HCT116 (cell line): Measurements from ENCODE around the gene SRSF5. TPM values are rescaled to one million over a fixed set of nuclear protein-coding genes. Genes with fewer than 3 reads are reported as not detected.
"Not testable (repeated sequence)": the region's sequence is repeated elsewhere in the genome, so short reads cannot be mapped to it uniquely, and the experiment has no call there.

Experiments used
- ATAC-seq: fragments of 200-7000 bp; cut with Tn5 transposase; 2 replicates; pipeline ENCODE4 v1.9.1; 2020; ENCODE audit warnings: mild to moderate bottlenecking, moderate library complexity
- BruUV-seq: library from RNA; stranded (reverse); fragments of 400-500 nt; replicated peaks from 2 replicates; lab custom pipeline; 2021; lab: Mats Ljungman, UMichigan
- CTCF ChIA-PET: fragments of 300-600 bp; sonication (Branson Sonifier 250); formaldehyde crosslinking; loops from one replicate; lab custom pipeline; 2021; ENCODE audit warnings: antibody characterized with exemption; lab: Charles Lee
- POLR2A ChIA-PET: fragments of 300-600, 350-600 bp; sonication (Branson Sonifier 250); formaldehyde crosslinking; loops from one replicate; lab custom pipeline; 2021; ENCODE audit warnings: antibody characterized with exemption; lab: Charles Lee
- RAD21 ChIA-PET, 2 experiments: fragments of 300-600 bp; sonication (Branson Sonifier 250); formaldehyde crosslinking; loops; one replicate each; lab custom pipeline; 2023; ENCODE audit warnings: low total read pairs in 2 of 2; ENCODE audit not compliant: uncharacterized antibody in 2 of 2, unreplicated experiment in 2 of 2, low non-redundant PET in 1 of 2; lab: Charles Lee
- DNase-seq: peaks from one replicate; pipeline ENCODE4 v3.0.0-alpha.2; 2010; ENCODE audit warnings: low read depth, low spot score
- H2AFZ ChIP-seq: fragments of 200-600 bp; shearing (Covaris generic), sonication (generic); 2 replicates; pipeline ENCODE4 v1.6.1; 2017; ENCODE audit warnings: low read depth, mixed run types, mixed read lengths, antibody characterized with exemption, low read length; ENCODE audit not compliant: poor library complexity, severe bottlenecking
- H3K27ac ChIP-seq: 2 replicates; pipeline ENCODE4 v1.5.1; 2012; ENCODE audit warnings: low read depth, low read length
- H3K27me3 ChIP-seq: fragments of 200-600 bp; sonication (generic); 2 replicates; pipeline ENCODE4 v1.6.1; 2016; ENCODE audit warnings: mixed run types, low read length, mixed read lengths; ENCODE audit not compliant: insufficient read depth
- H3K36me3 ChIP-seq, 2 experiments: fragments of 200-500 bp in 1 of 2; fragments of 200-600 bp in 1 of 2; sonication (Bioruptor generic) in 1 of 2; sonication (generic) in 1 of 2; 2 replicates each; pipeline versions ENCODE4 v1.5.1 to v1.6.1; 2014 to 2016; ENCODE audit warnings: low read length in 2 of 2, inconsistent platforms in 1 of 2, mixed read lengths in 1 of 2, mixed run types in 1 of 2; ENCODE audit not compliant: insufficient read depth in 2 of 2, control insufficient read depth in 1 of 2
- H3K4me1 ChIP-seq, 2 experiments: fragments of 200-600 bp in 1 of 2; sonication (generic) in 1 of 2; 2 replicates each; pipeline versions ENCODE4 v1.5.1 to v1.6.1; 2012 to 2017; ENCODE audit warnings: low read length in 2 of 2, inconsistent platforms in 1 of 2, mild to moderate bottlenecking in 1 of 2, mixed read lengths in 1 of 2, mixed run types in 1 of 2, moderate library complexity in 1 of 2; ENCODE audit not compliant: insufficient read depth in 2 of 2, control insufficient read depth in 1 of 2
- H3K4me2 ChIP-seq: fragments of 200-600 bp; sonication (generic); 2 replicates; pipeline ENCODE4 v1.6.1; 2017; ENCODE audit warnings: mixed run types, low read length, mixed read lengths
- H3K4me3 ChIP-seq, 2 experiments: fragments of 200-600 bp in 1 of 2; sonication (generic) in 1 of 2; replicated peaks in 1 of 2; 2 replicates each; pipeline ENCODE4 v1.5.1; 2011 to 2016; ENCODE audit warnings: low read length in 2 of 2, control low read depth in 1 of 2, low read depth in 1 of 2, mild to moderate bottlenecking in 1 of 2, mixed read lengths in 1 of 2, mixed run types in 1 of 2
- H3K79me2 ChIP-seq: fragments of 200-600 bp; sonication (generic); 2 replicates; pipeline ENCODE4 v1.6.1; 2017; ENCODE audit warnings: mild to moderate bottlenecking, mixed run types, low read length, moderate library complexity, mixed read lengths; ENCODE audit not compliant: insufficient read depth
- H3K9ac ChIP-seq: fragments of 200-600 bp; sonication (generic); 2 replicates; pipeline ENCODE4 v1.6.1; 2016; ENCODE audit warnings: low read length, mixed read lengths
- H3K9me2 ChIP-seq: fragments of 200-600 bp; sonication (generic), shearing (Covaris generic); 2 replicates; pipeline ENCODE4 v1.6.1; 2017; ENCODE audit warnings: mixed run types, mild to moderate bottlenecking, moderate library complexity; ENCODE audit not compliant: insufficient read depth
- H3K9me3 ChIP-seq, 2 experiments: fragments of 200-500 bp in 1 of 2; fragments of 200-600 bp in 1 of 2; sonication (Bioruptor generic) in 1 of 2; sonication (generic) in 1 of 2; 2 replicates each; pipeline ENCODE4 v1.6.1; 2014 to 2017; ENCODE audit warnings: low read length in 2 of 2, mixed read lengths in 2 of 2, inconsistent platforms in 1 of 2, low read depth in 1 of 2, mild to moderate bottlenecking in 1 of 2, mixed run types in 1 of 2, moderate library complexity in 1 of 2; ENCODE audit not compliant: control insufficient read depth in 1 of 2, insufficient read depth in 1 of 2
- H4K20me1 ChIP-seq: fragments of 200-600 bp; sonication (generic), shearing (Covaris generic); 2 replicates; pipeline ENCODE4 v1.6.1; 2017; ENCODE audit warnings: mixed run types, mild to moderate bottlenecking, moderate library complexity; ENCODE audit not compliant: insufficient read depth
- CEBPB ChIP-seq: IDR thresholded peaks from 2 replicates; pipeline ENCODE4 v1.6.1; 2012; ENCODE audit warnings: low read depth
- JUND ChIP-seq: IDR thresholded peaks from 2 replicates; pipeline ENCODE4 v1.6.1; 2012
- POLR2A ChIP-seq: IDR thresholded peaks from 2 replicates; pipeline ENCODE4 v1.7.0; 2011; ENCODE audit warnings: borderline replicate concordance; ENCODE audit not compliant: insufficient read depth, insufficient read length; ENCODE audit errors: extremely low read depth
- SP1 ChIP-seq: IDR thresholded peaks from 2 replicates; pipeline ENCODE4 v1.6.1; 2012; ENCODE audit warnings: low read depth
- SRF ChIP-seq: IDR thresholded peaks from 2 replicates; pipeline ENCODE4 v1.6.1; 2012; ENCODE audit warnings: low read depth
- ZFX ChIP-seq: fragments of 450-650 bp; IDR thresholded peaks from 2 replicates; pipeline ENCODE4 v1.6.1; 2017
- intact Hi-C: fragments of 100-400 bp; cut with micrococcal nuclease; formaldehyde crosslinking; loops from 2 replicates; pipeline ENCODE4 v1.10.0; 2022
- total RNA-seq: library from RNA; stranded (reverse); gene quantifications from one replicate; pipeline ENCODE4 v1.2.1, GENCODE V29; 2021; ENCODE audit not compliant: unreplicated experiment
- TF ChIP-seq, protein P1 (sequence below): IDR thresholded peaks from 2 replicates; pipeline ENCODE4 v1.6.1; 2012; ENCODE audit warnings: low read depth
- TF ChIP-seq, protein P2 (sequence below): IDR thresholded peaks from 2 replicates; pipeline ENCODE4 v1.6.1; 2011; ENCODE audit warnings: mild to moderate bottlenecking, low read length, moderate library complexity; ENCODE audit not compliant: insufficient replicate concordance; ENCODE audit errors: extremely low read depth

SRSF5 gene
- total RNA-seq, 1 experiment from 2014 or later: 258 TPM

DNA sequence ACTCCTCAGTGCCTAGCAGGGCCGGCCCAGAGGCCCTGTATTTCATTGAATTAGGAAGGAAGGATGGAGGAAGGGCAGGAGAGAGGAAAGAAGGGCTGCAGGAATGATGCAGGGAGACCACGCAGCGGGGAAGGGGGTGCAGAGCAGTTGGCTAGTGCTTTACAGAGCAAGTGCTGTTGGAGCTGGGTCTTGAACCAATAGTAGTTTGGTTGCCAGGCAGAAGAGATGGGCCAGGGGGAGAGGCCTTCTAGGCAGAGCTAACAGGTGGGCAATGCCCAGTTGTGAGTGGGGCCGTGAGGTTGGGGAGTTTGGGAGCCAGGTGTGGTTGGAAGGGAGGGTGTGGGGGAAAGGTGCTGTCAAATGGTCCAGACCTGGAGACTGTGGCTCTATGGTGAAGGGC lies 39.1 kb upstream of the SRSF5 start:
- no peaks in the 10 kb centered on the region for H3K9me3 ChIP-seq
- peaks cover 0 to 8% of the 10 kb centered on the region in 2 experiments; a peak in 3 of 4 replicates for H3K4me1 ChIP-seq
- no peaks in the 10 kb centered on the region for H3K36me3 ChIP-seq
- no peaks in the 10 kb centered on the region for H4K20me1 ChIP-seq
- H3K79me2 ChIP-seq: no peaks in the 10 kb centered on the region
- no peak overlapping the region for H3K4me3 ChIP-seq
- H3K4me2 ChIP-seq: no peak overlapping the region
- DNase-seq (no peak), ATAC-seq (no peak)
- POLR2A ChIA-PET: no interaction called here
- H3K9ac ChIP-seq: no peak overlapping the region
- no peak overlapping the region for H2AFZ ChIP-seq
- no peaks in the 10 kb centered on the region for H3K9me2 ChIP-seq
- no peaks in the 10 kb centered on the region for H3K27me3 ChIP-seq
- CTCF ChIA-PET: interaction anchor here (1.2 to 2.0 kb wide), 3 partner anchors 39 to 145 kb away, joined by 3 to 25 read pairs (median 6); no protein-coding TSS in a partner anchor
- RAD21 ChIA-PET: no interaction called here
- no TSS peak for BruUV-seq
- H3K27ac ChIP-seq: no peak overlapping the region
- no peak for TF ChIP-seq POLR2A
- no peak for TF ChIP-seq ZFX
- no peak for TF ChIP-seq SP1
- TF ChIP-seq JUND: no peak
- no peak for TF ChIP-seq SRF
- TF ChIP-seq, protein P1, sequence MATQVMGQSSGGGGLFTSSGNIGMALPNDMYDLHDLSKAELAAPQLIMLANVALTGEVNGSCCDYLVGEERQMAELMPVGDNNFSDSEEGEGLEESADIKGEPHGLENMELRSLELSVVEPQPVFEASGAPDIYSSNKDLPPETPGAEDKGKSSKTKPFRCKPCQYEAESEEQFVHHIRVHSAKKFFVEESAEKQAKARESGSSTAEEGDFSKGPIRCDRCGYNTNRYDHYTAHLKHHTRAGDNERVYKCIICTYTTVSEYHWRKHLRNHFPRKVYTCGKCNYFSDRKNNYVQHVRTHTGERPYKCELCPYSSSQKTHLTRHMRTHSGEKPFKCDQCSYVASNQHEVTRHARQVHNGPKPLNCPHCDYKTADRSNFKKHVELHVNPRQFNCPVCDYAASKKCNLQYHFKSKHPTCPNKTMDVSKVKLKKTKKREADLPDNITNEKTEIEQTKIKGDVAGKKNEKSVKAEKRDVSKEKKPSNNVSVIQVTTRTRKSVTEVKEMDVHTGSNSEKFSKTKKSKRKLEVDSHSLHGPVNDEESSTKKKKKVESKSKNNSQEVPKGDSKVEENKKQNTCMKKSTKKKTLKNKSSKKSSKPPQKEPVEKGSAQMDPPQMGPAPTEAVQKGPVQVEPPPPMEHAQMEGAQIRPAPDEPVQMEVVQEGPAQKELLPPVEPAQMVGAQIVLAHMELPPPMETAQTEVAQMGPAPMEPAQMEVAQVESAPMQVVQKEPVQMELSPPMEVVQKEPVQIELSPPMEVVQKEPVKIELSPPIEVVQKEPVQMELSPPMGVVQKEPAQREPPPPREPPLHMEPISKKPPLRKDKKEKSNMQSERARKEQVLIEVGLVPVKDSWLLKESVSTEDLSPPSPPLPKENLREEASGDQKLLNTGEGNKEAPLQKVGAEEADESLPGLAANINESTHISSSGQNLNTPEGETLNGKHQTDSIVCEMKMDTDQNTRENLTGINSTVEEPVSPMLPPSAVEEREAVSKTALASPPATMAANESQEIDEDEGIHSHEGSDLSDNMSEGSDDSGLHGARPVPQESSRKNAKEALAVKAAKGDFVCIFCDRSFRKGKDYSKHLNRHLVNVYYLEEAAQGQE: no peak
- no peak for TF ChIP-seq CEBPB
- TF ChIP-seq, protein P2, sequence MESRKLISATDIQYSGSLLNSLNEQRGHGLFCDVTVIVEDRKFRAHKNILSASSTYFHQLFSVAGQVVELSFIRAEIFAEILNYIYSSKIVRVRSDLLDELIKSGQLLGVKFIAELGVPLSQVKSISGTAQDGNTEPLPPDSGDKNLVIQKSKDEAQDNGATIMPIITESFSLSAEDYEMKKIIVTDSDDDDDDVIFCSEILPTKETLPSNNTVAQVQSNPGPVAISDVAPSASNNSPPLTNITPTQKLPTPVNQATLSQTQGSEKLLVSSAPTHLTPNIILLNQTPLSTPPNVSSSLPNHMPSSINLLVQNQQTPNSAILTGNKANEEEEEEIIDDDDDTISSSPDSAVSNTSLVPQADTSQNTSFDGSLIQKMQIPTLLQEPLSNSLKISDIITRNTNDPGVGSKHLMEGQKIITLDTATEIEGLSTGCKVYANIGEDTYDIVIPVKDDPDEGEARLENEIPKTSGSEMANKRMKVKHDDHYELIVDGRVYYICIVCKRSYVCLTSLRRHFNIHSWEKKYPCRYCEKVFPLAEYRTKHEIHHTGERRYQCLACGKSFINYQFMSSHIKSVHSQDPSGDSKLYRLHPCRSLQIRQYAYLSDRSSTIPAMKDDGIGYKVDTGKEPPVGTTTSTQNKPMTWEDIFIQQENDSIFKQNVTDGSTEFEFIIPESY: no peak
- TF ChIP-seq, all 23 proteins: peak for 0
- intact Hi-C loops: loop anchor here (1.0 kb wide), 2 partner anchors 125 to 143 kb away; no protein-coding TSS in a partner anchor

DNA sequence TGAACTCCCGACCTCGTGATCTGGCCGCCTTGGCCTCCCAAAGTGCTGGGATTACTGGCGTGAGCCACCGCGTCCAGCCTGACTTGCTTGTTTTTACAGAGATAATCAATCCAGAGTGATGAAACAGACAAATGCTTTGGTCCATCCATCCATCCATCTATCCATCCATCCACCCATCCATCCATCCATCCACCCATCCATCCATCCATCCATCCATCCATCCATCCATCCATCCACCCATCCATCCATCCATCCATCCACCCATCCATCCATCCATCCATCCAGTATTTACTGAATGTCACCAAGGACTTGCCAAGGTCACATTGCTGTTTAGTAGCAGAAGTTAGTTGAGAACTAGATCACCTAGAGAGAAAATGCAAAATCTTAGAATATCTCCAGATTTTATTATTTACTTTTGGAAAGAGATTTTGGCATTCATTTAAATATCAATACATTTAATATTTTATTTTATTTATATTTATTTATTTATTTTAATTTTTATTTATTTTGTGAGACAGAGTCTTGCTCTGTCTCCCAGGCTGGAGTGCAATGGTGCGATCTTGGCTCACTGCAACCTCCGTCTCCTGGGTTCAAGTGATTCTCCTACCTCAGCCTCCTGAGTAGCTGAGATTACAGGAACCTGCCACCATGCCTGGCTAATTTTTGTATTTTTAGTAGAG lies 34.9 kb upstream of the SRSF5 start:
- H3K4me2 ChIP-seq, H3K27me3 ChIP-seq, H4K20me1 ChIP-seq, H3K4me3 ChIP-seq, CTCF ChIA-PET, DNase-seq, POLR2A ChIA-PET, H3K36me3 ChIP-seq, H3K4me1 ChIP-seq, H3K9me2 ChIP-seq, H3K9me3 ChIP-seq, H3K27ac ChIP-seq, H3K9ac ChIP-seq, ATAC-seq, BruUV-seq, H2AFZ ChIP-seq, H3K79me2 ChIP-seq: not testable (repeated sequence)
- intact Hi-C loops: loop anchor here (2.0 kb wide), 1 partner anchor 295 kb away; no protein-coding TSS in a partner anchor
- RAD21 ChIA-PET: interaction anchor here in 1 of 2 experiments (0.7 kb wide), 1 partner anchor 567 kb away, joined by 3 read pairs; no protein-coding TSS in a partner anchor
